ENCODE data around the gene RCSD1. TPM values are rescaled to one million over a fixed set of nuclear protein-coding genes. Genes with fewer than 3 reads are reported as not detected.

The RCSD1 gene
- polyA plus RNA-seq, 3 donors: 116 to 218 (median 216) TPM

GRCh38 chr1:167713330-167714081 is 83.5 kb downstream of the RCSD1 start:
- Histone ChIP-seq H4K20me1 (ENCODE audit: insufficient read depth, low read length) (peaks cover 9% of the 10 kb centered on the region), H3K9ac (ENCODE audit: insufficient read depth, low read length, poor library complexity, severe bottlenecking) (peak overlapping the region; percentile 65), H3K27me3 (ENCODE audit: control insufficient read depth in 2 of 2, insufficient read depth in 2 of 2, low read length in 2 of 2) (no peaks in the 10 kb centered on the region), H2AFZ (ENCODE audit: insufficient read depth, low read depth, low read length, poor library complexity, severe bottlenecking) (peak overlapping the region; percentile 90), H3K36me3 (replicated peaks in 1 of 2; ENCODE audit: control insufficient read depth in 1 of 2, insufficient read depth in 2 of 2, low read length in 2 of 2) (no peaks in the 10 kb centered on the region), H3K27ac (ENCODE audit: low read depth in 1 of 2, low read length in 2 of 2) (no peak overlapping the region), H3K4me3 (replicated peaks in 1 of 3; ENCODE audit: low read depth in 2 of 3, low read length in 3 of 3) (peak overlapping the region; percentile 66 to 95 (median 87)), H3K4me2 (replicated peaks; ENCODE audit: extremely low read depth, low read length, poor library complexity, severe bottlenecking) (peak overlapping the region; percentile 94), H3K79me2 (ENCODE audit: insufficient read depth, low read length) (no peaks in the 10 kb centered on the region), H3K9me3 (replicated peaks in 1 of 2; ENCODE audit: control insufficient read depth in 1 of 2, insufficient read depth in 1 of 2, low read length in 2 of 2) (no peaks in the 10 kb centered on the region), H3K4me1 (ENCODE audit: control insufficient read depth in 1 of 2, insufficient read depth in 2 of 2, low read length in 2 of 2) (peaks cover 30 to 42% of the 10 kb centered on the region in 2 donors)
- no peak for TF ChIP-seq CTCF (IDR thresholded peaks at IDR 0.05)
- Mint-ChIP-seq H3K9me3 (no peaks in the 10 kb centered on the region), H3K36me3 (no peaks in the 10 kb centered on the region), H3K27me3 (ENCODE audit: low read depth in 3 of 3) (peaks cover 12 to 15% (median 14%) of the 10 kb centered on the region in 3 donors), H3K4me1 (peaks cover 41% of the 10 kb centered on the region), H3K4me3 (peak overlapping the region; percentile 93 to 95), H3K27ac (peak overlapping the region in 5 of 7 donors; percentile 0 to 52 (median 31))
- peak in 1 of 3 donors; percentile 16 for DNase-seq
- intact Hi-C loops (cut with micrococcal nuclease): no loop called here
- under 1% methylated on average over 24 of the region's 31 CpGs for WGBS (ENCODE audit: insufficient coverage)

- intact Hi-C loops (cut with micrococcal nuclease): no loop called here
- H3K4me3 Mint-ChIP-seq: peak overlapping the region; percentile 93 to 95
- H3K27me3 Mint-ChIP-seq (ENCODE audit: low read depth in 3 of 3): peaks cover 12 to 15% (median 14%) of the 10 kb centered on the region in 3 donors
- H3K4me1 Mint-ChIP-seq: peaks cover 35% of the 10 kb centered on the region
- WGBS (ENCODE audit: insufficient coverage): under 1% methylated on average over 27 of the region's 28 CpGs
- peaks cover 24 to 37% of the 10 kb centered on the region in 2 donors for H3K4me1 ChIP-seq (ENCODE audit: control insufficient read depth in 1 of 2, insufficient read depth in 2 of 2, low read length in 2 of 2)
- H3K27me3 ChIP-seq (ENCODE audit: control insufficient read depth in 2 of 2, insufficient read depth in 2 of 2, low read length in 2 of 2): no peaks in the 10 kb centered on the region
- peak overlapping the region; percentile 65 for H3K9ac ChIP-seq (ENCODE audit: insufficient read depth, low read length, poor library complexity, severe bottlenecking)
- peak overlapping the region; percentile 90 for H2AFZ ChIP-seq (ENCODE audit: insufficient read depth, low read depth, low read length, poor library complexity, severe bottlenecking)
- H3K4me3 ChIP-seq (replicated peaks in 1 of 3; ENCODE audit: low read depth in 2 of 3, low read length in 3 of 3): peak overlapping the region; percentile 66 to 95 (median 87)
- no peaks in the 10 kb centered on the region for H3K36me3 Mint-ChIP-seq
- peak overlapping the region; percentile 94 for H3K4me2 ChIP-seq (replicated peaks; ENCODE audit: extremely low read depth, low read length, poor library complexity, severe bottlenecking)
- peak overlapping the region in 1 of 7 donors; percentile 60 for H3K27ac Mint-ChIP-seq
- TF ChIP-seq CTCF (IDR thresholded peaks at IDR 0.05): no peak
- H3K27ac ChIP-seq (ENCODE audit: low read depth in 1 of 2, low read length in 2 of 2): peak overlapping the region in 1 of 2 donors; percentile 5
- H3K79me2 ChIP-seq (ENCODE audit: insufficient read depth, low read length): no peaks in the 10 kb centered on the region
- no peaks in the 10 kb centered on the region for H3K9me3 ChIP-seq (replicated peaks in 1 of 2; ENCODE audit: control insufficient read depth in 1 of 2, insufficient read depth in 1 of 2, low read length in 2 of 2)
- peaks cover 3% of the 10 kb centered on the region for H4K20me1 ChIP-seq (ENCODE audit: insufficient read depth, low read length)
- no peak for DNase-seq
- H3K36me3 ChIP-seq (replicated peaks in 1 of 2; ENCODE audit: control insufficient read depth in 1 of 2, insufficient read depth in 2 of 2, low read length in 2 of 2): no peaks in the 10 kb centered on the region
- no peaks in the 10 kb centered on the region for H3K9me3 Mint-ChIP-seq
These were observed 84.0 kb downstream of the RCSD1 start for GRCh38 chr1:167714098-167714438.

All from CD14-positive monocyte (primary cell).